ENCODE measurements around the gene CD99.

The CD99 gene

GRCh38 chrX:2710041-2710840 is 19.1 kb downstream of the CD99 start:
- Histone ChIP-seq H3K27me3 (ENCODE audit: insufficient read depth, low read length) (no peaks in the 10 kb centered on the region), H3K79me2 (ENCODE audit: control insufficient read depth, insufficient read depth, low read length, unreplicated experiment) (peaks cover 85% of the 10 kb centered on the region), H3K4me3 (ENCODE audit: low read depth, low read length) (peak overlapping the region; percentile 73), H2AFZ (ENCODE audit: low read length, unreplicated experiment) (peak overlapping the region; percentile 48), H3K36me3 (ENCODE audit: insufficient read depth, low read length) (peaks cover 34% of the 10 kb centered on the region), H3K4me1 (ENCODE audit: control insufficient read depth, insufficient read depth, low read length, unreplicated experiment) (peaks cover 51% of the 10 kb centered on the region), H3K27ac (ENCODE audit: low read depth, low read length) (peak overlapping the region; percentile 99)

- H3K79me2 ChIP-seq (ENCODE audit: control insufficient read depth, insufficient read depth, low read length, unreplicated experiment) = peaks cover 79% of the 10 kb centered on the region
- H3K27ac ChIP-seq (ENCODE audit: low read depth, low read length) = peak overlapping the region; percentile 99
These were observed 20.3 kb downstream of the CD99 start for GRCh38 chrX:2711441-2711840.

GRCh38 chrX:2712428-2712827 is 21.3 kb downstream of the CD99 start:
- Histone ChIP-seq H3K36me3 (ENCODE audit: insufficient read depth, low read length) (peaks cover 36% of the 10 kb centered on the region), H3K27me3 (ENCODE audit: insufficient read depth, low read length) (no peaks in the 10 kb centered on the region), H3K79me2 (ENCODE audit: control insufficient read depth, insufficient read depth, low read length, unreplicated experiment) (peaks cover 72% of the 10 kb centered on the region), H3K4me1 (ENCODE audit: control insufficient read depth, insufficient read depth, low read length, unreplicated experiment) (peaks cover 34% of the 10 kb centered on the region), H3K4me3 (ENCODE audit: low read depth, low read length) (no peak overlapping the region), H2AFZ (ENCODE audit: low read length, unreplicated experiment) (no peak overlapping the region), H3K27ac (ENCODE audit: low read depth, low read length) (no peak overlapping the region)

More at GRCh38 chrX:2711441-2711840, 20.3 kb downstream of the CD99 start:
- Histone ChIP-seq H3K4me3 (ENCODE audit: low read depth, low read length) (no peak overlapping the region), H3K36me3 (ENCODE audit: insufficient read depth, low read length) (peaks cover 33% of the 10 kb centered on the region), H2AFZ (ENCODE audit: low read length, unreplicated experiment) (no peak overlapping the region), H3K27me3 (ENCODE audit: insufficient read depth, low read length) (no peaks in the 10 kb centered on the region), H3K4me1 (ENCODE audit: control insufficient read depth, insufficient read depth, low read length, unreplicated experiment) (peaks cover 42% of the 10 kb centered on the region)

DNA sequence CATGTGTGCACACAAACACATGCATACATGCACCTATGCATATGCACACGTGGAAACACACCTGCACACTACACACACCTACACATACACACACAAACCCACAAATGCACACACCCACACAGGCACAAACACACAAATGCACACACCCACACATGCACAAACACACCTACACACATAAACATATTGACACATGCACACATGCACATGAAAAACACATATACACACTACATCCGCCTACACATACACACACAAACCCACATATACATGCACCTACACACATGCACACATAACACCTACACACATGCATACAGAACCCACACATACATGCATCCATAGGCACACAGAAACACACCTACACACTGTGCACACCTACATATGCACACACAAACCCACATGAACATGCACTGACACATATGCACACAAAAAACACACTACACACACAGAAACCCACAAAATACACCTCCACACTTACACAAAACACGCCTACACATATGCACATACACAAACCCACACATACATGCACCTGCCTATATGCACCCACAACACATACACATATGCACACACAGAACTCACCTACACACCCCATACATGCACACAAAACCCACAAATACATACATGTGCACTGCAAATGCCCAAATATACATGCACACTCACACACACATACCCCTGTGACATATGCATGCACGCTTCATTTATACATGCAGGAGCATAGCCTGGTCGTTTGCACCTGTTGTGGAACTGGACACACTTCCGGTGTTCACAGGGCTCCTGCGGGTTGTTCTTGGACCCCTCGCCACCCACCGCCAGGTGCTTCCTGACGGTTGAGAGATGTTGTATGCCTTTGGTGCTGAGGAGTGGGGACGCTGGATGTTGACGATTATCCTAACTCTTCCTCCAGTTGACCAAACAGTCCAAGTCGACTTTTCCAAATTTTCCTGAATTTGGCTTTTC is 22.1 kb downstream of the CD99 start:
- H2AFZ ChIP-seq (ENCODE audit: low read length, unreplicated experiment) = no peak overlapping the region
- peaks cover 26% of the 10 kb centered on the region for H3K4me1 ChIP-seq (ENCODE audit: control insufficient read depth, insufficient read depth, low read length, unreplicated experiment)
- no peak overlapping the region for H3K4me3 ChIP-seq (ENCODE audit: low read depth, low read length)
- H3K27me3 ChIP-seq (ENCODE audit: insufficient read depth, low read length) = no peaks in the 10 kb centered on the region
- H3K27ac ChIP-seq (ENCODE audit: low read depth, low read length) = no peak overlapping the region
- H3K79me2 ChIP-seq (ENCODE audit: control insufficient read depth, insufficient read depth, low read length, unreplicated experiment) = peaks cover 65% of the 10 kb centered on the region
- H3K36me3 ChIP-seq (ENCODE audit: insufficient read depth, low read length) = peaks cover 40% of the 10 kb centered on the region

GRCh38 chrX:2714551-2714950 is 23.5 kb downstream of the CD99 start:
- Histone ChIP-seq H2AFZ (ENCODE audit: low read length, unreplicated experiment) (no peak overlapping the region), H3K27ac (ENCODE audit: low read depth, low read length) (no peak overlapping the region), H3K27me3 (ENCODE audit: insufficient read depth, low read length) (no peaks in the 10 kb centered on the region), H3K4me3 (ENCODE audit: low read depth, low read length) (no peak overlapping the region), H3K4me1 (ENCODE audit: control insufficient read depth, insufficient read depth, low read length, unreplicated experiment) (peaks cover 13% of the 10 kb centered on the region), H3K79me2 (ENCODE audit: control insufficient read depth, insufficient read depth, low read length, unreplicated experiment) (peaks cover 55% of the 10 kb centered on the region), H3K36me3 (ENCODE audit: insufficient read depth, low read length) (peaks cover 48% of the 10 kb centered on the region)

GRCh38 chrX:2715066-2715600 is 24.0 kb downstream of the CD99 start:
- Histone ChIP-seq H3K79me2 (ENCODE audit: control insufficient read depth, insufficient read depth, low read length, unreplicated experiment) (peaks cover 52% of the 10 kb centered on the region), H3K4me3 (ENCODE audit: low read depth, low read length) (no peak overlapping the region), H3K27ac (ENCODE audit: low read depth, low read length) (no peak overlapping the region), H3K4me1 (ENCODE audit: control insufficient read depth, insufficient read depth, low read length, unreplicated experiment) (peaks cover 7% of the 10 kb centered on the region), H3K36me3 (ENCODE audit: insufficient read depth, low read length) (peaks cover 54% of the 10 kb centered on the region), H2AFZ (ENCODE audit: low read length, unreplicated experiment) (no peak overlapping the region), H3K27me3 (ENCODE audit: insufficient read depth, low read length) (no peaks in the 10 kb centered on the region)

DNA sequence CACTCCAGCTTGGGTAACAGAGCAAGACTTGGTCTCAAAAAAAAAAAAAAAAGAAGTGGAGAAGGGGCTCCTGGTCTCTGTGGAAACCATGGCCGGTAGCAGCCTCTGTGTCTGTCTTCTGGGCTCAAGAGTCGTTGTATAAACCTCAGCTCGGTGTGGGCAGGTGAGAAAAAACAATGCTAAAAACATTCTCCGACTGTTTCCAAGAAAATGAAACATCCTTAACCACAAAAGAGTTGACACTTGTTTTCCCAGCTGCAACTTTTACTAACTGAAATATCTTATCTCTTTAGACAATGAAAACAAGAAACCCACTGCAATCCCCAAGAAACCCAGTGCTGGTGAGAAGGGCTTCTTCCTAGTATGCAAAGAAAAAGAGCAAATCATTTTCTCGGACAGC is 26.2 kb downstream of the CD99 start:
- Histone ChIP-seq H2AFZ (ENCODE audit: low read length, unreplicated experiment) (no peak overlapping the region), H3K4me3 (ENCODE audit: low read depth, low read length) (no peak overlapping the region), H3K4me1 (ENCODE audit: control insufficient read depth, insufficient read depth, low read length, unreplicated experiment) (no peaks in the 10 kb centered on the region), H3K27ac (ENCODE audit: low read depth, low read length) (no peak overlapping the region), H3K27me3 (ENCODE audit: insufficient read depth, low read length) (no peaks in the 10 kb centered on the region), H3K36me3 (ENCODE audit: insufficient read depth, low read length) (peaks cover 55% of the 10 kb centered on the region), H3K79me2 (ENCODE audit: control insufficient read depth, insufficient read depth, low read length, unreplicated experiment) (peaks cover 39% of the 10 kb centered on the region)

- no peak overlapping the region for H2AFZ ChIP-seq (ENCODE audit: low read length, unreplicated experiment)
- H3K4me1 ChIP-seq (ENCODE audit: control insufficient read depth, insufficient read depth, low read length, unreplicated experiment) = no peaks in the 10 kb centered on the region
- H3K27ac ChIP-seq (ENCODE audit: low read depth, low read length) = no peak overlapping the region
- H3K4me3 ChIP-seq (ENCODE audit: low read depth, low read length) = no peak overlapping the region
- H3K27me3 ChIP-seq (ENCODE audit: insufficient read depth, low read length) = no peaks in the 10 kb centered on the region
- H3K36me3 ChIP-seq (ENCODE audit: insufficient read depth, low read length) = peaks cover 61% of the 10 kb centered on the region
- H3K79me2 ChIP-seq (ENCODE audit: control insufficient read depth, insufficient read depth, low read length, unreplicated experiment) = peaks cover 23% of the 10 kb centered on the region
These were observed 27.7 kb downstream of the CD99 start for GRCh38 chrX:2718821-2719220.

DNA sequence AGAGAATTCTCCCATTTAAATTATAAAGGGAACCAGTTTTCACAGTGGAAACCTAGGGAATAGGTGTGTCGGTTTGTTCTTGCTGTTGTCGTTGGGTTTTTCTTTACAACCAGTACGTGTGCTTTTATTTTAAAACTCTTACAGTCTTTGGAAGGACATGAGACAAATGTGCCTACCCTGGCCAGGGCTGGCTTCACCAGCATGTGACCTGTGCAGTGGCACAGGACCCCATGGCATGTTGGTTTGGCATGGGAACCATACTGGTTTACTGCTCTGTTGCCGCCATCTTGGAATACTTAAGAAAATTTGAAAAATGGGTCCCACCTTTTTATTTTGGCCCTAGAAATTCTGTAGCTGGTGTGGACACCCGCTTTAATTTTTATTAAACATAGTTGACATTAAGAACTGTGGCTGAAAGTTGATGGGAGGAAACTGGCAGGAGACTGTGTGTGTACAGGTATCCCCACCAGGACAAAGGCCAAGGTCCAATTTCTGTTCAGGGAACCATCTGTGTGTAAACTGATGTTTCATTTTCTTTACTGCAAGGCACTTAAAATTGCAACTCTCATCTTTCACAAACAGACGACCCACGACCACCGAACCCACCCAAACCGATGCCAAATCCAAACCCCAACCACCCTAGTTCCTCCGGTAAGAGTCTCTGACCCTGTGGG is 28.8 kb downstream of the CD99 start:
- H3K4me1 ChIP-seq (ENCODE audit: control insufficient read depth, insufficient read depth, low read length, unreplicated experiment) = no peaks in the 10 kb centered on the region
- peaks cover 61% of the 10 kb centered on the region for H3K36me3 ChIP-seq (ENCODE audit: insufficient read depth, low read length)
- no peaks in the 10 kb centered on the region for H3K27me3 ChIP-seq (ENCODE audit: insufficient read depth, low read length)
- H3K27ac ChIP-seq (ENCODE audit: low read depth, low read length) = no peak overlapping the region
- peaks cover 13% of the 10 kb centered on the region for H3K79me2 ChIP-seq (ENCODE audit: control insufficient read depth, insufficient read depth, low read length, unreplicated experiment)
- no peak overlapping the region for H2AFZ ChIP-seq (ENCODE audit: low read length, unreplicated experiment)
- H3K4me3 ChIP-seq (ENCODE audit: low read depth, low read length) = no peak overlapping the region

DNA sequence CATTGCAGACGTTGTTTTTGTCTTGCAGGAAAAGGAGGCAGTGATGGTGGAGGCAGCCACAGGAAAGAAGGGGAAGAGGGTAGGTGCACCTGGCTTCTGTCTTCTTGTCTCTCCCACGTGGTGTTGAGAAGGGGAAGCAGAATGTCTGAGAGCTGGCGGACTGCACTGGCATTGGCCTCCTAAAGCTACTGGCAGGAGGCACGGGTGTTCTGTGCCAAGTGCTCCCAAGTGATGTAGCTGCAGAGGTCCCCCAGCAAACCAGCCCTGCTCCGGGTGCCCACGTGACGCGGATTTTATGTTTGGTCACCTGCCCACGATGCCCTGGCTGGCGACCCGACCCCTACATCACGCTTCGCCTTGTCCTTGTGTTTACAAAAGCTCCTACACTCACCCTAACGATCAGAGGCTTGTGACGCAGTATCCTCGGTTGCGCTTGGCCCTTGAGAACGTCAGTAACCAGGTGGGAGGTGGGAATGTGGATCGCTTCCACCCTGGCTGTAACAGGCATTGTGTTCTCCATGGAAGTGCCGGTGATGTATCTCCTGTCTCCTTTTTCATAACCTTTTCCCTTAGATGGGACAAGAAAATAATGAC is 32.3 kb downstream of the CD99 start:
- H3K27me3 ChIP-seq (ENCODE audit: insufficient read depth, low read length) = no peaks in the 10 kb centered on the region
- peaks cover 4% of the 10 kb centered on the region for H3K79me2 ChIP-seq (ENCODE audit: control insufficient read depth, insufficient read depth, low read length, unreplicated experiment)
- H3K4me3 ChIP-seq (ENCODE audit: low read depth, low read length) = no peak overlapping the region
- H3K4me1 ChIP-seq (ENCODE audit: control insufficient read depth, insufficient read depth, low read length, unreplicated experiment) = no peaks in the 10 kb centered on the region
- peaks cover 63% of the 10 kb centered on the region for H3K36me3 ChIP-seq (ENCODE audit: insufficient read depth, low read length)
- H3K27ac ChIP-seq (ENCODE audit: low read depth, low read length) = no peak overlapping the region
- no peak overlapping the region for H2AFZ ChIP-seq (ENCODE audit: low read length, unreplicated experiment)
